T-helper 1 cell treated with Interleukin-12 subunit alpha and Interleukin-12 subunit beta and Interleukin-4 antibody, amounts not matched to agents 30 μg/mL and 1 μg/mL, for 36 hours (primary cell): Measurements from ENCODE around the gene LTBP4.
"Not testable (repeated sequence)": the region's sequence is repeated elsewhere in the genome, so short reads cannot be mapped to it uniquely, and the experiment has no call there.

Experiments used
- H3K27ac Mint-ChIP-seq: one replicate; pipeline ENCODE4 v1.8.0; 2021; ENCODE audit warnings: mild to moderate bottlenecking, mixed read lengths
- H3K27me3 Mint-ChIP-seq: one replicate; pipeline ENCODE4 v1.8.0; 2021; ENCODE audit warnings: low read depth, mixed read lengths
- H3K36me3 Mint-ChIP-seq: one replicate; pipeline ENCODE4 v1.8.0; 2021; ENCODE audit warnings: low read depth, mixed read lengths
- H3K4me1 Mint-ChIP-seq: one replicate; pipeline ENCODE4 v1.8.0; 2021; ENCODE audit warnings: low read depth, mixed read lengths
- H3K4me3 Mint-ChIP-seq: one replicate; pipeline ENCODE4 v1.8.0; 2021; ENCODE audit warnings: mild to moderate bottlenecking, moderate library complexity, mixed read lengths
- H3K9me3 Mint-ChIP-seq: one replicate; pipeline ENCODE4 v1.8.0; 2021; ENCODE audit warnings: mixed read lengths

Gene LTBP4, protein sequence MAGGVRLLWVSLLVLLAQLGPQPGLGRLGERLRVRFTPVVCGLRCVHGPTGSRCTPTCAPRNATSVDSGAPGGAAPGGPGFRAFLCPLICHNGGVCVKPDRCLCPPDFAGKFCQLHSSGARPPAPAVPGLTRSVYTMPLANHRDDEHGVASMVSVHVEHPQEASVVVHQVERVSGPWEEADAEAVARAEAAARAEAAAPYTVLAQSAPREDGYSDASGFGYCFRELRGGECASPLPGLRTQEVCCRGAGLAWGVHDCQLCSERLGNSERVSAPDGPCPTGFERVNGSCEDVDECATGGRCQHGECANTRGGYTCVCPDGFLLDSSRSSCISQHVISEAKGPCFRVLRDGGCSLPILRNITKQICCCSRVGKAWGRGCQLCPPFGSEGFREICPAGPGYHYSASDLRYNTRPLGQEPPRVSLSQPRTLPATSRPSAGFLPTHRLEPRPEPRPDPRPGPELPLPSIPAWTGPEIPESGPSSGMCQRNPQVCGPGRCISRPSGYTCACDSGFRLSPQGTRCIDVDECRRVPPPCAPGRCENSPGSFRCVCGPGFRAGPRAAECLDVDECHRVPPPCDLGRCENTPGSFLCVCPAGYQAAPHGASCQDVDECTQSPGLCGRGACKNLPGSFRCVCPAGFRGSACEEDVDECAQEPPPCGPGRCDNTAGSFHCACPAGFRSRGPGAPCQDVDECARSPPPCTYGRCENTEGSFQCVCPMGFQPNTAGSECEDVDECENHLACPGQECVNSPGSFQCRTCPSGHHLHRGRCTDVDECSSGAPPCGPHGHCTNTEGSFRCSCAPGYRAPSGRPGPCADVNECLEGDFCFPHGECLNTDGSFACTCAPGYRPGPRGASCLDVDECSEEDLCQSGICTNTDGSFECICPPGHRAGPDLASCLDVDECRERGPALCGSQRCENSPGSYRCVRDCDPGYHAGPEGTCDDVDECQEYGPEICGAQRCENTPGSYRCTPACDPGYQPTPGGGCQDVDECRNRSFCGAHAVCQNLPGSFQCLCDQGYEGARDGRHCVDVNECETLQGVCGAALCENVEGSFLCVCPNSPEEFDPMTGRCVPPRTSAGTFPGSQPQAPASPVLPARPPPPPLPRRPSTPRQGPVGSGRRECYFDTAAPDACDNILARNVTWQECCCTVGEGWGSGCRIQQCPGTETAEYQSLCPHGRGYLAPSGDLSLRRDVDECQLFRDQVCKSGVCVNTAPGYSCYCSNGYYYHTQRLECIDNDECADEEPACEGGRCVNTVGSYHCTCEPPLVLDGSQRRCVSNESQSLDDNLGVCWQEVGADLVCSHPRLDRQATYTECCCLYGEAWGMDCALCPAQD (N-terminal part only)

DNA sequence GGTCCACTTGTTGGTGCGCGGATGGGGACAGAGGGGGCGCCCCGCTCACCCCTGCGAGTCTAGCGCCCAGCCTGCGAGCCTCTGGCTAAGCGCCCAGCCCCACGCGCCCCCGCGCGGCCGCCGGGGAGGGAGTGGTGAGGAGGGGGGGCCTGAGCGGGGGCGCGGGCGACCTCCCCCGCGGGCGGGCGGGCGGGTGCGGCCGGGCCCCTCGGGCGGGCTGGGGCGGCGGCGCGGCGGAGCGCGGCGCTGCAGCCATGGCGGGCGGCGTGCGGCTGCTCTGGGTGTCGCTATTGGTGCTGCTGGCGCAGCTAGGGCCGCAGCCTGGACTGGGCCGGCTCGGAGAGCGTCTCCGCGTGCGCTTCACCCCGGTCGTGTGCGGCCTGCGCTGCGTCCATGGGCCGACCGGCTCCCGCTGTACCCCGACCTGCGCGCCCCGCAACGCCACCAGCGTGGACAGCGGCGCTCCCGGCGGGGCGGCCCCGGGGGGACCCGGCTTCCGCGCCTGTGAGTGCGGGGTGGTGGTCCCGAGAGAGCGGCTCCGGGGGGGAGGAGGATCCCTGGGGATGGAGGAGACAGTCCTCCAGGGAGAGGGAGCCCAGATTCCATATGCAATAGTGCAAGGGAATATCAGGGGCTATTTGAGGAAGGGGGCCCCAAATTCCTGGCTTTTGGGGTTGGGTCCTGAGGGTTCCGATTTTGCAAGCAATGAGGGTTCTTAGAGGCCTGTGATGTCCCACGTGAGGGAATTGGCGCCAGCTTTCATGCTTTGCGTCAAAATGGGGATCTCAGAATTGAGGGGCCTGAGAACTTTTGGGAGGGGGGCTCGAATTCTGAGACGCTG, at the start of gene LTBP4:
LTBP4 (plus strand) TSS at position 236 of the 841 bp plus-strand sequence; CDS start at position 255, 19 bp downstream.
- Mint-ChIP-seq H3K4me1 (peaks cover 50% of the 10 kb centered on the region), H3K27me3 (peaks cover 53% of the 10 kb centered on the region), H3K27ac (no peak within 1 kb of the TSS), H3K9me3 (no peaks in the 10 kb centered on the region), H3K4me3 (peak within 1 kb of the TSS; percentile 59), H3K36me3 (peaks cover 2% of the 10 kb centered on the region)

- Mint-ChIP-seq H3K4me1 (peaks cover 4% of the 10 kb centered on the region), H3K9me3 (no peaks in the 10 kb centered on the region), H3K27ac (no peak overlapping the region), H3K27me3 (peaks cover 60% of the 10 kb centered on the region), H3K36me3 (no peaks in the 10 kb centered on the region), H3K4me3 (no peak overlapping the region)
Observed at GRCh38 chr19:40552848-40553247, 48.3 kb upstream of the LTBP4 start.

GRCh38 chr19:40553885-40554857, 47.0 kb upstream of the LTBP4 start:
- Mint-ChIP-seq H3K27me3 (peaks cover 54% of the 10 kb centered on the region), H3K9me3 (no peaks in the 10 kb centered on the region), H3K4me3 (no peak overlapping the region), H3K27ac (no peak overlapping the region), H3K36me3 (no peaks in the 10 kb centered on the region), H3K4me1 (no peaks in the 10 kb centered on the region)

GRCh38 chr19:40555978-40556689, 45.0 kb upstream of the LTBP4 start:
- no peaks in the 10 kb centered on the region for H3K4me1 Mint-ChIP-seq
- H3K36me3 Mint-ChIP-seq = no peaks in the 10 kb centered on the region
- H3K9me3 Mint-ChIP-seq = no peaks in the 10 kb centered on the region
- H3K27me3 Mint-ChIP-seq = peaks cover 44% of the 10 kb centered on the region
- H3K27ac Mint-ChIP-seq = no peak overlapping the region
- H3K4me3 Mint-ChIP-seq = no peak overlapping the region

- Mint-ChIP-seq H3K27me3 (peaks cover 49% of the 10 kb centered on the region), H3K4me1 (no peaks in the 10 kb centered on the region), H3K9me3 (no peaks in the 10 kb centered on the region), H3K4me3 (no peak overlapping the region), H3K27ac (no peak overlapping the region), H3K36me3 (no peaks in the 10 kb centered on the region)
Observed at GRCh38 chr19:40556953-40557530, 44.1 kb upstream of the LTBP4 start.

DNA sequence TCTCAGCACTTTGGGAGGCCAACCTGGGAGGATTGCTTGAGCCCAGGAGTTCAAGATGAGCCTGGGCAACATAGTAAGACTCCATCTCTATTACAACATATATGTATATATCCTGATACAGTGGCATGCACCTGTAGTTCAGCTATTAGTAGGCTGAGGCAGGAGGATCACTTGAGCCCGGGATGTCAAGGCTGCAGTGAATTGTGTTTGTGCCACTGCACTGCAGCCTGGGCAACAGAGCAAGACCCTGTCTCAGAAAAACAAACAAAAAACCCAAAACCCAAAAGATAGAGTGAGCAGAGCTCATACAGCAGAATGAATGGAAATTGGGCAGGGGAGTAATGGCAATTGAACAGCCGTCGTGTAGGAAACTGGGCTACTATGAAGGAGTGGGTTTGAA, 41.8 kb upstream of the LTBP4 start:
- no peak overlapping the region for H3K4me3 Mint-ChIP-seq
- H3K4me1 Mint-ChIP-seq = no peaks in the 10 kb centered on the region
- no peaks in the 10 kb centered on the region for H3K36me3 Mint-ChIP-seq
- peaks cover 34% of the 10 kb centered on the region for H3K27me3 Mint-ChIP-seq
- H3K27ac Mint-ChIP-seq = no peak overlapping the region
- H3K9me3 Mint-ChIP-seq = no peaks in the 10 kb centered on the region

DNA sequence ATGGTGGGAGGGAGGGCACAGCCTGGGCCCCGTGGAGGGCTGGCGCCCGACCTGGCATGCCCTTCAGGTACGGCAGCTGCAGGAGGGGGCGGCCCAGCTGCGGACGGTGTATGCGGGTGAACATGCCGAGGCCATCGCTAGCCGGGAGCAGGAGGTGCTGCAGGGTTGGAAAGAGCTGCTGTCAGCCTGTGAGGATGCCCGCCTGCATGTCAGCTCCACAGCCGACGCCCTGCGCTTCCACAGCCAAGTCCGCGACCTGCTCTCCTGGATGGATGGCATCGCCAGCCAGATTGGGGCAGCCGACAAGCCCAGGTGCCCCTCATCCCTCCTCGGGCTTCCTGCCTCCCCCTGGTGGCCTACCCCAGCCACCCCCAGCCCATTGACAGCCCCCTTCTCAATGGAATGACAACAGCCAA, 41.1 kb upstream of the LTBP4 start:
- Mint-ChIP-seq H3K27ac (no peak overlapping the region), H3K36me3 (no peaks in the 10 kb centered on the region), H3K4me1 (no peaks in the 10 kb centered on the region), H3K4me3 (no peak overlapping the region), H3K27me3 (peaks cover 34% of the 10 kb centered on the region), H3K9me3 (no peaks in the 10 kb centered on the region)

DNA sequence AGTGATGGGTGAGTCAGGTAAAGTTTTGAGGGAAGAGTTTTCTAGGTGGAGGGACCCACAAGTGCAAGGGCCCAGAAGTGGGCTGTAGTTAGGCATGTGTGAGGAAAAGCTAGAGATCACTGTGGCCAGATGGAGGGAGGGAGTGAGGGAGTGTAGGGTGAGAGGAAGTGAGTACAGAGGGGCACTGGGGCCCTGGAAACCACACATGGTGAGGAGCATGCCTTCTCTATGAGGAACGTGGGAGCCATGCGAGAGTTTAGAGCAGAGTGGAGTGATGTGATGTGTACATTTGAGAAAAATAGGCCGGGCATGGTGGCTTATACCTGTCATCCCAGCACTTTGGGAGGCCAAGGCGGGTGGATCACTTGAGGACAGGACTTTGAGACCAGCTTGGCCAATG, 39.2 kb upstream of the LTBP4 start:
- no peak overlapping the region for H3K4me3 Mint-ChIP-seq
- H3K36me3 Mint-ChIP-seq = no peaks in the 10 kb centered on the region
- no peaks in the 10 kb centered on the region for H3K4me1 Mint-ChIP-seq
- peaks cover 41% of the 10 kb centered on the region for H3K27me3 Mint-ChIP-seq
- H3K9me3 Mint-ChIP-seq = no peaks in the 10 kb centered on the region
- H3K27ac Mint-ChIP-seq = no peak overlapping the region

GRCh38 chr19:40564535-40564934, 36.6 kb upstream of the LTBP4 start:
- not testable (repeated sequence) for H3K9me3 Mint-ChIP-seq, H3K4me1 Mint-ChIP-seq

GRCh38 chr19:40565355-40565754, 35.8 kb upstream of the LTBP4 start:
- Mint-ChIP-seq H3K4me1 (peaks cover 4% of the 10 kb centered on the region), H3K36me3 (no peaks in the 10 kb centered on the region), H3K4me3 (no peak overlapping the region), H3K9me3 (no peaks in the 10 kb centered on the region), H3K27me3 (peaks cover 59% of the 10 kb centered on the region), H3K27ac (no peak overlapping the region)

More at GRCh38 chr19:40564535-40564934, 36.6 kb upstream of the LTBP4 start:
- H3K36me3 Mint-ChIP-seq, H3K4me3 Mint-ChIP-seq, H3K27ac Mint-ChIP-seq: not testable (repeated sequence)
- H3K27me3 Mint-ChIP-seq = peaks cover 55% of the 10 kb centered on the region

DNA sequence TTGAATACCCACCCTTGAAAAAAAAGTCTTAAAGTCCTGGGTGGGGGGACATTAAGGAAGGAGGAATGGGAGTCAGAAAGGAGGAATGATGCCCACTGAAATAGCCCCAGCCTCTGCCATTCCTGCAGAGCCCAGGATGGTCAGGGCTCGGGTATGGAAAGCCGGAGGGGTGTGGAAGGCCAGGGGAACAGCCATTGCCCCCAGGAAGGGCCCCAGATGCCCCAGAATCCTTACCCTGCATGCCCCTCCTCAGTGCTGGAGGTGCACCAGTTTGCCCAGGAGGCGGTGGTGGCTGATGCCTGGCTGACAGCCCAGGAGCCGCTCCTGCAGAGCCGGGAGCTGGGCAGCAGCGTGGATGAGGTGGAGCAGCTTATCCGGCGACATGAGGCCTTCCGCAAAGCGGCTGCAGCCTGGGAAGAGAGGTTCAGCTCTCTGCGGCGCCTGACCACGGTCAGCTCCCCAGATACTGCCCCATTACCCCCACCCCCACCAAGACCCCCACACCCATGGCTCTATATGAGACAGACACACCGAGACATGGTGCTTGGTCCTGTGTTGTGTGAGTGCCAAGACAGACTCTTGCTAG, 35.2 kb upstream of the LTBP4 start:
- peaks cover 59% of the 10 kb centered on the region for H3K27me3 Mint-ChIP-seq
- H3K4me1 Mint-ChIP-seq = peaks cover 9% of the 10 kb centered on the region
- H3K27ac Mint-ChIP-seq = no peak overlapping the region
- H3K9me3 Mint-ChIP-seq = peaks cover 4% of the 10 kb centered on the region
- no peaks in the 10 kb centered on the region for H3K36me3 Mint-ChIP-seq
- no peak overlapping the region for H3K4me3 Mint-ChIP-seq
